ENCODE measurements around the gene IVD. TPM values are rescaled to one million over a fixed set of nuclear protein-coding genes. Genes with fewer than 3 reads are reported as not detected.

IVD gene
- total and polyA plus RNA-seq, 2 of the 8 experiments (the other 6 are each of a cell fraction or from before 2014, with no cell fraction given), result 55.2 to 78.8 TPM

DNA sequence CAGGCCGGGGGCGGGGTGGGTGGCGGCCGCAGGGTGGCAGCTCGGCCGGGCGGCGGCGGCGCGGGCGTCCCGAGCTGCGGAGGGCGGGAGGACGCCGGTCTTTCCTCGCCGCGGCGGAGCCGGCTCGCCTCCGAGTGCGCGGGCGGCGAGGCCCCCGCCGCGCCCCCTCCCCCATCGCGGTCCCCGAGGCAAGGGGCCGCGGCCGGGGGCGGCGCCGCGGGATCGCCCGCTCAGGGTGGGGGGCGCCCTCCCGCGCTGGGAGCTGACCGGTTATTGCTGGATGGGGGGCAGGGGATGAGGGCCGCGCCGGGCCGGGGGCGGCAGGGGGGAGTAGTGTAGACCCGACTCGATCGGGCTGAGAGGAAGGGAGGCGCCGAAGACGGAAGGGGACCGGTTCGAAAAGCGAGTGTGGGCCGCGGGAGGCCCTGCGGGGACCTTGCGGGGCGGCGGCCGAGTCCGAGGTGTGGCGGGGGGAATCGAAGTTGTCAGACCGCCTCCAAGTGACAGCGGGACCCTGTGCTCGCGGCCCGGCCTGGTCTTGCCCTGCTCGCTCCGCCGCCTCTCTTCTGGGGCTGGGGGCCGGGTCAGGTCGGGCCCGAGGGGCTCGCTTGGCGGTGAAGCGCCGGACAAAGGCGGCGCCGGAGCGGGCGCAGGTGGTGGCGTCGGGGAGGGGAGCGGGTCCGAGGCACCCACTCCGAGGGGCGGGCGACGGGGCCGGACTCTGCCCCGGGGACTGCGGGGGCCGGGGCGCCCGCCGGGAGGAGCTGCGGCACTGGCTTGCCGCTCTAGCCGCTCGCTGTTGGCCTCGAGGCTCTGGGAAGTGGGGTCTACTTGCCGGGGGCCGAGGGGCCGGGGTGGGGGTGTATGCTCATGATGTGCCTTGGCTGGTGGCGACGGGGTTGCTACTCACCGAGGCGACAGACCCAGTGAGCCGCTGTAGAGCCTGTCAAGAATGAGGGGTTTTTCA, 36.3 kb downstream of the IVD start:
- CTCF ChIA-PET (ENCODE audit: partially characterized antibody), result interaction anchor here (0.6 to 3.7 kb wide), 7 partner anchors 9 to 113 kb away, joined by 3 to 24 read pairs (median 6); partner anchors contain the start of gene CHST14
- POLR2A ChIA-PET (ENCODE audit: partially characterized antibody), result interaction anchor here (1.1 to 3.3 kb wide), 11 partner anchors 9 to 322 kb away, joined by 3 to 36 read pairs (median 6); partner anchors contain the start of genes CHST14, GCHFR and KNSTRN
- no peak overlapping the region for H4K91ac ChIP-seq (replicated peaks; ENCODE audit: insufficient read length, low read length)
- H2BK20ac ChIP-seq (ENCODE audit: low read length), result no peak overlapping the region
- no peak overlapping the region for H3K14ac ChIP-seq (ENCODE audit: insufficient read length)
- no peak overlapping the region for H4K5ac ChIP-seq (ENCODE audit: insufficient read length, low read depth, low read length)
- peak overlapping the region; percentile 54 to 84 (median 65) for H3K4me3 ChIP-seq (ENCODE audit: extremely low read depth in 1 of 4, insufficient read depth in 2 of 4, low read depth in 3 of 4, low read length in 4 of 4)
- H3K9ac ChIP-seq (replicated peaks in 1 of 4; ENCODE audit: extremely low read depth in 1 of 4, low read depth in 3 of 4, low read length in 3 of 4), result peak overlapping the region; percentile 47 to 91 (median 61); a peak in 6 of 7 replicates
- no peak overlapping the region for H2BK15ac ChIP-seq (ENCODE audit: low read length)
- H3K4me2 ChIP-seq (ENCODE audit: insufficient read depth in 1 of 2, low read depth in 2 of 2, low read length in 2 of 2), result peak overlapping the region; percentile 61 to 73
- peaks cover 35% of the 10 kb centered on the region in 2 experiments for H4K20me1 ChIP-seq (replicated peaks in 1 of 2; ENCODE audit: control insufficient read depth in 1 of 2, insufficient read depth in 2 of 2, low read length in 2 of 2)
- no peak overlapping the region for H2BK5ac ChIP-seq (ENCODE audit: low read depth, low read length)
- H2AFZ ChIP-seq (ENCODE audit: low read length), result no peak overlapping the region
- H3K23ac ChIP-seq (ENCODE audit: insufficient read length), result no peak overlapping the region
- H3K18ac ChIP-seq (ENCODE audit: extremely low read depth, low read length), result no peak overlapping the region
- H2AK5ac ChIP-seq (ENCODE audit: low read depth, low read length), result no peak overlapping the region
- H3K23me2 ChIP-seq (ENCODE audit: low read depth, low read length), result peaks cover 13% of the 10 kb centered on the region
- H3K9me3 ChIP-seq (ENCODE audit: insufficient read depth in 2 of 2, low read depth in 1 of 2, low read length in 1 of 2), result no peaks in the 10 kb centered on the region
- H3K4ac ChIP-seq (replicated peaks; ENCODE audit: insufficient read length, low read depth, low read length), result no peak overlapping the region
- FAIRE-seq (no peak), DNase-seq (ENCODE audit: low read depth in 1 of 2, low spot score in 2 of 2) (no peak)
- H2BK12ac ChIP-seq (ENCODE audit: low read depth, low read length), result no peak overlapping the region
- H3K79me2 ChIP-seq (ENCODE audit: control insufficient read depth in 1 of 2, insufficient read depth in 2 of 2, low read length in 2 of 2), result peaks cover 33 to 66% of the 10 kb centered on the region in 2 experiments
- peaks cover 11% of the 10 kb centered on the region; the same call in 1 of the 2 replicates for H3K79me1 ChIP-seq (ENCODE audit: low read depth, low read length)
- H3K27ac ChIP-seq (ENCODE audit: low read depth, low read length), result no peak overlapping the region
- no peak overlapping the region for H3K56ac ChIP-seq (replicated peaks; ENCODE audit: insufficient read length, low read depth, low read length)
- peaks cover 28 to 50% (median 38%) of the 10 kb centered on the region in 4 experiments for H3K4me1 ChIP-seq (replicated peaks in 1 of 4; ENCODE audit: control insufficient read depth in 3 of 4, insufficient read depth in 4 of 4, low read length in 3 of 4)
- H4K8ac ChIP-seq (ENCODE audit: extremely low read depth, insufficient read depth, low read length), result no peak overlapping the region; the same call in 1 of the 2 replicates
- WGBS, 2 experiments (ENCODE audit: extremely low coverage in 1 of 2, insufficient coverage in 1 of 2, insufficient read length in 1 of 2, insufficient replicate concordance in 2 of 2, low coverage in 1 of 2, low lambda C conversion rate in 2 of 2, missing lambda C conversion rate in 1 of 2), result 2% methylated on average over 32 of the region's 119 CpGs; no CpG with 5 or more reads in 1 of the 2 experiments
- peaks cover 0 to 9% (median 0%) of the 10 kb centered on the region in 4 experiments; a peak in 4 of 7 replicates for H3K27me3 ChIP-seq (replicated peaks in 1 of 4; ENCODE audit: control insufficient read depth in 3 of 4, extremely low read depth in 1 of 4, insufficient read depth in 3 of 4, low read length in 3 of 4)
- H3K36me3 ChIP-seq (ENCODE audit: control insufficient read depth in 2 of 4, insufficient read depth in 4 of 4, low read length in 3 of 4), result 0 out of 8 replicates have a peak, but pooled peaks cover 0 to 2% (median 0%) of the 10 kb centered on the region in 4 experiments
- H2BK120ac ChIP-seq (replicated peaks; ENCODE audit: low read depth, low read length), result no peak overlapping the region
- TF ChIP-seq, protein P1, sequence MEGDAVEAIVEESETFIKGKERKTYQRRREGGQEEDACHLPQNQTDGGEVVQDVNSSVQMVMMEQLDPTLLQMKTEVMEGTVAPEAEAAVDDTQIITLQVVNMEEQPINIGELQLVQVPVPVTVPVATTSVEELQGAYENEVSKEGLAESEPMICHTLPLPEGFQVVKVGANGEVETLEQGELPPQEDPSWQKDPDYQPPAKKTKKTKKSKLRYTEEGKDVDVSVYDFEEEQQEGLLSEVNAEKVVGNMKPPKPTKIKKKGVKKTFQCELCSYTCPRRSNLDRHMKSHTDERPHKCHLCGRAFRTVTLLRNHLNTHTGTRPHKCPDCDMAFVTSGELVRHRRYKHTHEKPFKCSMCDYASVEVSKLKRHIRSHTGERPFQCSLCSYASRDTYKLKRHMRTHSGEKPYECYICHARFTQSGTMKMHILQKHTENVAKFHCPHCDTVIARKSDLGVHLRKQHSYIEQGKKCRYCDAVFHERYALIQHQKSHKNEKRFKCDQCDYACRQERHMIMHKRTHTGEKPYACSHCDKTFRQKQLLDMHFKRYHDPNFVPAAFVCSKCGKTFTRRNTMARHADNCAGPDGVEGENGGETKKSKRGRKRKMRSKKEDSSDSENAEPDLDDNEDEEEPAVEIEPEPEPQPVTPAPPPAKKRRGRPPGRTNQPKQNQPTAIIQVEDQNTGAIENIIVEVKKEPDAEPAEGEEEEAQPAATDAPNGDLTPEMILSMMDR (IDR thresholded peaks at IDR 0.05; ENCODE audit: control extremely low read depth in 1 of 3, insufficient read depth in 1 of 3, low read depth in 1 of 3, low read length in 3 of 3), result 0 out of 4 replicates have a peak, but pooled peaks of 1 of the 3 experiments have one; percentile 7
- TF ChIP-seq ZNF274 (IDR thresholded peaks at IDR 0.05; ENCODE audit: borderline replicate concordance, extremely low read depth, low read length), result no peak
- no peak for TF ChIP-seq POU5F1 (IDR thresholded peaks at IDR 0.05; ENCODE audit: low read depth, low read length)
- no peak for TF ChIP-seq JUND (IDR thresholded peaks at IDR 0.05; ENCODE audit: low read length)
- peak in 1 of 2 experiments; percentile 36; a peak in 1 of 4 replicates for TF ChIP-seq SIN3A (conservative IDR thresholded peaks at IDR 0.05 in 1 of 2, IDR thresholded peaks at IDR 0.05 in 1 of 2; ENCODE audit: low read depth in 1 of 2, low read length in 2 of 2)
- no peak for TF ChIP-seq TCF12 (IDR thresholded peaks at IDR 0.05; ENCODE audit: low read depth, low read length)
- TF ChIP-seq JUN (IDR thresholded peaks at IDR 0.05; ENCODE audit: low read depth, low read length), result no peak
